Ishikawa (cell line): Measurements from ENCODE around the gene NKAIN2.

Source experiments
- CEBPB ChIP-seq: IDR thresholded peaks from 2 replicates; pipeline ENCODE4 v1.6.1; 2012
- CREB1 ChIP-seq: IDR thresholded peaks from 2 replicates; pipeline ENCODE4 v1.6.1; 2012; ENCODE audit warnings: low read depth
- EGR1 ChIP-seq: IDR thresholded peaks from 2 replicates; pipeline ENCODE4 v1.6.1; 2012
- EP300 ChIP-seq: IDR thresholded peaks from 2 replicates; pipeline ENCODE4 v1.6.1; 2012; ENCODE audit warnings: borderline replicate concordance
- FOXM1 ChIP-seq: IDR thresholded peaks from 2 replicates; pipeline ENCODE4 v1.6.1; 2012; ENCODE audit warnings: low read depth, borderline replicate concordance
- NFIC ChIP-seq: IDR thresholded peaks from 2 replicates; pipeline ENCODE4 v1.6.1; 2012
- RAD21 ChIP-seq: IDR thresholded peaks from 2 replicates; pipeline ENCODE4 v1.6.1; 2012; ENCODE audit warnings: low read depth
- TAF1 ChIP-seq: IDR thresholded peaks from 2 replicates; pipeline ENCODE4 v1.6.1; 2012; ENCODE audit warnings: low read depth, mild to moderate bottlenecking
- TCF12 ChIP-seq: IDR thresholded peaks from 2 replicates; pipeline ENCODE4 v1.6.1; 2012; ENCODE audit warnings: low read depth
- TEAD4 ChIP-seq: IDR thresholded peaks from 2 replicates; pipeline ENCODE4 v1.6.1; 2012
- YY1 ChIP-seq: IDR thresholded peaks from 2 replicates; pipeline ENCODE4 v1.6.1; 2012; ENCODE audit warnings: low read depth
- ZBTB7A ChIP-seq: IDR thresholded peaks from 2 replicates; pipeline ENCODE4 v1.6.1; 2012; ENCODE audit warnings: low read depth
- TF ChIP-seq, protein P1 (sequence below): IDR thresholded peaks from 2 replicates; pipeline ENCODE4 v1.6.1; 2012
- TF ChIP-seq, protein P2 (sequence below): IDR thresholded peaks from 2 replicates; pipeline ENCODE4 v1.6.1; 2012; ENCODE audit warnings: low read depth, mild to moderate bottlenecking
- TF ChIP-seq, protein P3 (sequence below): IDR thresholded peaks from 2 replicates; pipeline ENCODE4 v1.6.1; 2012

Gene NKAIN2

DNA sequence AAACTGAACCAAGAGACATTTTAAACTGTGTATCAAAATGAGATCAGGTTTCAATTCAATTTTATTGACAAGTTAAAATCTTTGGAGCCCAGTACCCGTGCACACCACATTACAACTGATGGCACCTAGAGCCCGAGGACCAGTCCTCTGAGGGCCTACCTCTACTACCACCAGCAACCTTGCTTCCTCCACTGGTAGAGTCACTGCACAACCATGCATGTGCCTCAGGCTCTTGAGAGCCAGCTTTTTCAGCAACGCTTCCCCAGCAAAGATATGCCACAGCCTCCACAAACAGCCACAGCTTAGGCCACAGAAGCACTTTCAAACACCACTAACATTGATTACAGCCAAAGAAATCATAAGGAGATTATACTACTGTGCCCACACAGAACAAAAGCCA, 830.0 kb downstream of the NKAIN2 start:
- no peak for TF ChIP-seq RAD21
- no peak for TF ChIP-seq EP300
- no peak for TF ChIP-seq EGR1
- no peak for TF ChIP-seq CREB1
- TF ChIP-seq YY1: no peak
- no peak for TF ChIP-seq NFIC
- no peak for TF ChIP-seq FOXM1
- TF ChIP-seq CEBPB: no peak
- TF ChIP-seq, protein P1, sequence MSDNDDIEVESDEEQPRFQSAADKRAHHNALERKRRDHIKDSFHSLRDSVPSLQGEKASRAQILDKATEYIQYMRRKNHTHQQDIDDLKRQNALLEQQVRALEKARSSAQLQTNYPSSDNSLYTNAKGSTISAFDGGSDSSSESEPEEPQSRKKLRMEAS: no peak
- TF ChIP-seq, protein P2, sequence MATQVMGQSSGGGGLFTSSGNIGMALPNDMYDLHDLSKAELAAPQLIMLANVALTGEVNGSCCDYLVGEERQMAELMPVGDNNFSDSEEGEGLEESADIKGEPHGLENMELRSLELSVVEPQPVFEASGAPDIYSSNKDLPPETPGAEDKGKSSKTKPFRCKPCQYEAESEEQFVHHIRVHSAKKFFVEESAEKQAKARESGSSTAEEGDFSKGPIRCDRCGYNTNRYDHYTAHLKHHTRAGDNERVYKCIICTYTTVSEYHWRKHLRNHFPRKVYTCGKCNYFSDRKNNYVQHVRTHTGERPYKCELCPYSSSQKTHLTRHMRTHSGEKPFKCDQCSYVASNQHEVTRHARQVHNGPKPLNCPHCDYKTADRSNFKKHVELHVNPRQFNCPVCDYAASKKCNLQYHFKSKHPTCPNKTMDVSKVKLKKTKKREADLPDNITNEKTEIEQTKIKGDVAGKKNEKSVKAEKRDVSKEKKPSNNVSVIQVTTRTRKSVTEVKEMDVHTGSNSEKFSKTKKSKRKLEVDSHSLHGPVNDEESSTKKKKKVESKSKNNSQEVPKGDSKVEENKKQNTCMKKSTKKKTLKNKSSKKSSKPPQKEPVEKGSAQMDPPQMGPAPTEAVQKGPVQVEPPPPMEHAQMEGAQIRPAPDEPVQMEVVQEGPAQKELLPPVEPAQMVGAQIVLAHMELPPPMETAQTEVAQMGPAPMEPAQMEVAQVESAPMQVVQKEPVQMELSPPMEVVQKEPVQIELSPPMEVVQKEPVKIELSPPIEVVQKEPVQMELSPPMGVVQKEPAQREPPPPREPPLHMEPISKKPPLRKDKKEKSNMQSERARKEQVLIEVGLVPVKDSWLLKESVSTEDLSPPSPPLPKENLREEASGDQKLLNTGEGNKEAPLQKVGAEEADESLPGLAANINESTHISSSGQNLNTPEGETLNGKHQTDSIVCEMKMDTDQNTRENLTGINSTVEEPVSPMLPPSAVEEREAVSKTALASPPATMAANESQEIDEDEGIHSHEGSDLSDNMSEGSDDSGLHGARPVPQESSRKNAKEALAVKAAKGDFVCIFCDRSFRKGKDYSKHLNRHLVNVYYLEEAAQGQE: no peak
- no peak for TF ChIP-seq TCF12
- TF ChIP-seq ZBTB7A: no peak
- TF ChIP-seq TAF1: no peak
- TF ChIP-seq TEAD4: no peak

DNA sequence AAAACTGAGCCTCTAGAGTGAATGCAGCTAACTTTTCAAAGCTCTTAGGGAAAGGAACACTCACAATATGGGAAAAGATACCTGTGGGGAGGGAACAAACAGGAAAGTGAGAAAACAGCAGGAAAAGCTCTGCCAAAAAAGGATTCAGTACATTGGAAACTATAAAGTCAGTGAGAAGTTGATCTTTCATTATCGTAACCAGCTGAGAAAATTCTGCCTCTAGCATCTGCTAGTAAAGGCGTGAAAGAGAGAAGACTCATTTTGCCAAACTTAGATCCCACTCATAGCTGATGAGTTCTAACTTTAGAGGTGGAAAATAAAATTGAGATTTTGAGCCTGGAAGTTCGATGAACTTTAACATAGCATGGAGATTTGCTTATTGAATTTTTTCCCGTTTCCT, 836.8 kb downstream of the NKAIN2 start:
- TF ChIP-seq NFIC (no peak), RAD21 (no peak), TEAD4 (no peak), EGR1 (no peak)

DNA sequence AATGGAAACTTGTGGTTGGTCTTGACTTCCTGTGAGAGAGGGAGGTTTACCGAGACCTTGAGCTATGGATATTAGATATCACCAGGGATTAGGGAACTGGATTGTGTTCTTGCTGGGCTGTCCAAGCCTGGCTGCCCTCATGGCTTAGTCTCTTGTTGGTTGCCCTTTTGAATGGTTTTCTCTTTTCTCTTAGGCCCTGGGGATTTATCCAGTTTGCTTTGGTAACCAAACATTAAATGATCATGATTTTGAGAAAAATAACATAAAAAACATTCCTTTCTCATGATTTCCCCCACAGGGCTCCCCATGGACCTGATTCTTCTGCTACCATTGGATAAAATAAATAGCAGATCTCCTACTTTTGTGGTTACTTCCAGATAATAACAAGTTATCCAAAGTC, 852.2 kb downstream of the NKAIN2 start:
- no peak for TF ChIP-seq RAD21
- TF ChIP-seq NFIC: no peak
- TF ChIP-seq TEAD4: no peak
- no peak for TF ChIP-seq EGR1
- no peak for TF ChIP-seq CREB1

DNA sequence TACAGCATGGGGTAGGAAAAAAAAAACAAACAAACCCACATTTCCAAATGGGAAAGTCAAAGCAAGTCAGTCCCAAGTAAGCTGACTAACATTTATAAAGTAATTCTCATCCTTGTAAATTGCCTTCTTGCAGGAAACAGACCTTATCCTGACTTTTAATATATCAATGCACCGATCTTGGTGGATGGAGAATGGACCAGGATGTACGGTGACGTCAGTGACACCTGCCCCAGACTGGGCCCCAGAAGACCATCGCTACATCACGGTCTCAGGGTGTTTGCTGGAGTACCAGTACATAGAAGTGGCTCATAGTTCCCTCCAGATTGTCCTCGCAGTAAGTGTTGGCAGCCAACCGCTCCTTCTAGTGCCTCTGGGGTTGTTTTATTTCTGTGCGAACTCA, 854.4 kb downstream of the NKAIN2 start:
- no peak for TF ChIP-seq FOXM1
- no peak for TF ChIP-seq CEBPB

DNA sequence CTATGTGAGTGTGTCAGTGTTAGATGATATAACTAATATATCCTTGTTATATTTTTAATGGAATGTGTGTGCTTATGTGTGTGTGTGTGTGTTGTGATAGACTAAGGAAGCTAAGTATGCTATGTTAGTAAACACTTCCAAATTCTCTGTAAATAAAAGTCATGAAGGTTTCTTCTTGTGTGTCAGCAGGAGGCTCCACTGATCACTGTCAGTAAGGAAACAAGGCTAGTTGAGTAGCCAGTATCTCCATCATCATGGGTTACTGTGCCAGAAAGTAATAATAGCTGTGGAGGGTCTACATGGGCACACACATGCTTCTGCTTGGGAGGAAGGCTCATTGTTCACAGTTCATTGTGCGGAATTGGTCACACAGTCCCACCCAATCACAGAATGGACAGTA, 855.8 kb downstream of the NKAIN2 start:
- TF ChIP-seq CEBPB (no peak), FOXM1 (no peak), RAD21 (no peak), EP300 (no peak), TEAD4 (no peak), YY1 (no peak), EGR1 (no peak), TCF12 (no peak), ZBTB7A (no peak)
- TF ChIP-seq, protein P3, sequence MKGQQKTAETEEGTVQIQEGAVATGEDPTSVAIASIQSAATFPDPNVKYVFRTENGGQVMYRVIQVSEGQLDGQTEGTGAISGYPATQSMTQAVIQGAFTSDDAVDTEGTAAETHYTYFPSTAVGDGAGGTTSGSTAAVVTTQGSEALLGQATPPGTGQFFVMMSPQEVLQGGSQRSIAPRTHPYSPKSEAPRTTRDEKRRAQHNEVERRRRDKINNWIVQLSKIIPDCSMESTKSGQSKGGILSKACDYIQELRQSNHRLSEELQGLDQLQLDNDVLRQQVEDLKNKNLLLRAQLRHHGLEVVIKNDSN: no peak
- TF ChIP-seq, protein P1: no peak
- TF ChIP-seq, protein P2: no peak

DNA sequence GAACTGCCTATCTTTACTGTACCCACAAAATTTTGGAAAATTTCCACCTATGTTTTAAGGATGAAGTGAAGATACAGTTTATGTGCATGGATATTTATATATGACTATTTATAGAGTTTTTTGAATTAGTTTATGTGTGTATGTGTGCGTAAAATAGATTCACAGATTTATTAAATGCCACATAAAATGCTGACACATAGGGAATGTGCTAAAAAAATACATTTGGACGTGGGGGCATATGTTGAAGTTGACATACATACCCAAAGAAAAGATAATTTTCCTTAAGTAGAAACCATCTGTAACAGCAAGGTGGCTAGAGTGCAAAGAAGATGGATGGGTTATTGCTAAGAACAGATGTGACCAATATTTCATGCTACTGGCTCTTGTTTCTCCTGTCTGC, 856.5 kb downstream of the NKAIN2 start:
- TF ChIP-seq YY1 (no peak), CREB1 (no peak), ZBTB7A (no peak), EGR1 (no peak)

DNA sequence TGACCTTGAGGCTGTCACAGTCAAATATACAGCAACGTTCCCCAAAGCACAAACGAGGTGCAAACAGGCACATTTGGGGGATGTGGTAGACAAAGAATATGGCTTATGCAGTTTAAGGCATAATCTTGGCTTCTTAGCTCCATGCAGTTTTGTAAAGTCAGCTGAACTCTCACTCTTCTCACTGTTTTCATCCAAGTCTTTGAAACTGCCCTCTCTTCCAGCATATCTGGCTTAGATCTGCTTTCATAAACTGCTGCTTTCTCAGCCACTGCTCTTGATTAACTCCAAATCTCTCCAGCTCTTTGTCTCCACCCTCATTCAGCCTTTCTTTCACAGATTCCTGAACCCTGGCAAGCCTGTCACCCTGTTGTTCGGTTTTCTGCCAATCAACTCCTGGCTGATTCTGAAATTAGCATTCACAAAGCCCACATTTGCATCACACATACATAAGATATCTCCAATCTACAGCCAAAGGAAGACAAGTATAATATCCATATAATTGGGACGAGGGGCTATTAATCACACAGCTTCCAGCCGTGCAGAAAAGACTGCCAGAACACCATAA, 857.5 kb downstream of the NKAIN2 start:
- TF ChIP-seq EGR1 (no peak), CEBPB (no peak), TCF12 (no peak), FOXM1 (no peak), NFIC (no peak), TAF1 (no peak), ZBTB7A (no peak), EP300 (no peak), CREB1 (no peak), TEAD4 (no peak), YY1 (no peak)
- TF ChIP-seq, protein P2: no peak
- TF ChIP-seq, protein P3: no peak
- TF ChIP-seq, protein P1: no peak
